ENCODE measurements around the gene ASCL4.
"Not testable (repeated sequence)": the region's sequence is repeated elsewhere in the genome, so short reads cannot be mapped to it uniquely, and the experiment has no call there.

ASCL4 gene, protein sequence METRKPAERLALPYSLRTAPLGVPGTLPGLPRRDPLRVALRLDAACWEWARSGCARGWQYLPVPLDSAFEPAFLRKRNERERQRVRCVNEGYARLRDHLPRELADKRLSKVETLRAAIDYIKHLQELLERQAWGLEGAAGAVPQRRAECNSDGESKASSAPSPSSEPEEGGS

DNA sequence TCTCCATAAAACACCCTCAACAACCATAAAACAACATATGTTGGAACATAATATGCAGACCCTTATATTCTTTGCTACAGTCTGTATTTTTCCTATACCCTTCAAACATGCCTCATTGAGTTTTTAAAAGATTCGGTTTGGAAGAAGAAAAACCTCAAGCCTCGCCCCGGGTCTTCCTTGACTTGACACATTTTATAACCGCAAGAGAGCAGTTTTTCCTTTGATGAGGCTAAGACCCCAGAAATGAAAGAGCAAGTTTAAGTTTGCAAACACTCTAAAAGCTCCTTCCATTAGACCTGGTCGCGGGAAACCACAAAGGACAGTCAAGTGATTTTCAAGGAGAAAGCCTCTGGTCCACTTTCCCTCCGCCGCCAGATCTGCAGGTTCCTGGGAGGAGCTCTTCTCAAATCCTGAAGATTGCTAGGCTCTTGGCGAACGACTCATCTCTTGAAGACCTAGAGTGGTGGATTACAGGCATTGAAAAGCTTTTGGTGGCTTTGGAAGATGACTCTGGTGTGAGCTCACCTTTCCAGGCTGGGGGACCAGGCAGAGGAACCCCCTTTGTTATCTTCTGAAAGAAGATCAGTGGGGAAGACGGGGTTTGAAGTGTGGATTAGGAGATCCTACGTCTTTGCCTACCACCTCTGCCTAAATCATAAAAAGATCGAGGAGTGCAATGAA, at the start of gene ASCL4:
ASCL4 (plus strand) TSS at position 356 of the 681 bp plus-strand sequence. CDS start 515 bp downstream, outside the sequence.
- DNase-seq = peak; percentile 23

DNA sequence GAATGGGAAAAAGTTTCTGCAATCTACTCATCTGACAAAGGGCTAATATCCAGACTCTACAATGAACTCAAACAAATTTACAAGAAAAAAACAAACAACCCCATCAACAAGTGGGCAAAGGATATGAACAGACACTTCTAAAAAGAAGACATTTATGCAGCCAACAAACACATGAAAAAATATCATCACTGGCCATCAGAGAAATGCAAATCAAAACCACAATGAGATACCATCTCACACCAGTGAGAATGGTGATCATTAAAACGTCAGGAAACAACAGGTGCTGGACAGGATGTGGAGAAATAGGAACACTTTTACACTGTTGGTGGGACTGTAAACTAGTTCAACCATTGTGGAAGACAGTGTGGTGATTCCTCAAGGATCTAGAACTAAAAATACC, 47.2 kb upstream of the ASCL4 start:
- DNase-seq = not testable (repeated sequence)

DNA sequence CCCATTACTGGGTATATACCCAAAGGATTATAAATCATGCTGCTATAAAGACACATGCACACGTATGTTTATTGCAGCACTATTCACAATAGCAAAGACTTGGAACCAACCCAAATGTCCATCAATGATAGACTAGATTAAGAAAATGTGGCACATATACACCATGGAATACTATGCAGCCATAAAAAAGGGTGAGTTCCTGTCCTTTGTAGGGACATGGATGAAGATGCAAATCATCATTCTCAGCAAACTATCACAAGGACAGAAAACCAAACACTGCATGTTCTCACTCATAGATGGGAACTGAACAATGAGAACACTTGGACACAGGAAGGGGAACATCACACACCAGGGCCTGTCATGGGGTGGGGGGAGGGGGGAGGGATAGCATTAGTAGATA, 46.8 kb upstream of the ASCL4 start:
- DNase-seq = not testable (repeated sequence)

DNA sequence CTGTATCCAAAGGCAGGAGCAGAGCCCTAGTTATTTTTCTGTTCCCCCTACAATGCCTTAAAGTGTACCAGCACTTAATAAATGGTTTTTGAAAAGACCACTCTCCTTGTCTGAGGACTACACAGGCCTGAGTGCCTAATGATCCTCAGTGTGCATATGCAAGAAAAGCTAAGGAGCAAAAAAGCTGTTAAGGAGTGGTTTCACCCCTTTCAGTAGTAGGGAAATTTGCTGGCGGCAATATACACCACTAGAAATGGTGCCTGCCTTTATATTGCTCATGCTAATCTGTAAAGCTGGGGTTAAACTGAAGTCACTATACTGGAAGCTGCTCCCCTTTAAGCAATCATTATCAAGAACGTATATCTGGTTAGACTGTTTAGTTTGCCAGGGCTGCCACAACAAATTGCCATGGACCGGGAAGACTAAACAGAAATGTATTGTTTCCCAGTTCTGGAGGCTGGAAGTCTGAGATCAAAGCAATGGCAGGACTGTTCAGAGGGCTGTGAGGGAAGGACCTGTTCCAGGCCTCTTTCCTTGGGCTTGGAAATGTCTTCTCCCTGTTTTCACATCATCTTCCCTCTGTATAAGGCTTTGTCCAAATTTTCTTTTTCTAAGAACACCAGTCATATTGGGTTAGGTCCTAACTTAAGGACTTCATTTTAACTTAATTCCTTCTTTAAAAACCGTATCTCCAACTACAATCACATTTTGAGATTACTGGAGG, 43.7 kb upstream of the ASCL4 start:
- no peak for DNase-seq

DNA sequence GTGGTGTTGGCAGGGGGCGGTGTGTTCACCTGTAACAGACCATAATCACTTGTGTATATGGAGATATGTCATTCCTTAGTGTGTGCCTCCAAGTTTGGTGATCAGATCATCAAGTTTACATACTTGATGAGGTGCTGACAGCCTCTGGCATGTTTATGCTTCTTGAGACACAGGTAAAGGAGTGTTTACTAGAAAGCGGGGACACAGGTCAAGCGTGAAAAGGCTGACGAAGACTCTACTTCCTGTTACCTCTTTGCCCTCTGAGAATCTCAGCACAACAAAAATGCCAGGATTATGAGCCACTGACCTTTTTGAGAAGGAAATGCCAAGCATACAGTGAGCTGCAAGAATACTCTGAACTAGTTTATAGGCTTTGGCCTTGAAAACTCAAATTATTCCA, 43.1 kb upstream of the ASCL4 start:
- DNase-seq = no peak

DNA sequence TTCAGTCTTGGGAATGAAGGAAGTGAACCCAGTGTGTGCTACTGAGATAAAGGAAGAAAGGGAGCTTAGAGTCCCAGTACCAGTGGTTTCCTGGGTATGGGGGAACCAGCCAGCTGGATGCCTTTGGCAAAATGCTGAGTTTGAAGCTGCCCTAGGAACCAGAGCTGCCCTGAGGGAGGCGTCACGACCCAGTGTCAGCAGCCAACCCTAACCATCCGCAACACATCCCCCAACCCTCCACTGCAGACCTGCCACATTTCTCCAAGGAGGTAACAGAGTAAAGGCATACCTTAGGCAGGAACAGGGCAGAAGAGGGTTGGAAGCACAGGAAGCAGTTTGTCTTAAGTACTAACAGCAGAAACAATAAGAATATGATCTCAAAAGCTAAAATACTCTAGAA, 42.1 kb upstream of the ASCL4 start:
- no peak for DNase-seq

DNA sequence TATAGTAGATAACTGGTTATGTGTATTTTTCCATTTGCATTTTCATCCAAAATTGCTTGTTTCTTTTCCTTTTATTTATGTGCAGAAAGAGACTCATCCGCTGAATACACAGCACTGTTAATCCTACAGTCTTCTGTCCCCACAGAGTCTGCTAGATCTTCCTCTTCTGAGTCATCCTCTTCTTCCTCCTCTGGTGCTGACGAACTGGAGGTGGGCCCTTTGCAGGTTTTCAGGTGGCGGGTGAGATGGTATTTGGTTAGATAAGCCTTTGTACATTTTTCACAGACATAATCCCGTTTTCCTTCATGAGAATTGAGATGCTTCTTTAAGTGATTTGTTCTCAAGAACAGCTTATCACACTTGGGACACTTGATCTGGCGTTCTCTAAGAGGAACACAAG, 40.4 kb upstream of the ASCL4 start:
- no peak for DNase-seq

DNA sequence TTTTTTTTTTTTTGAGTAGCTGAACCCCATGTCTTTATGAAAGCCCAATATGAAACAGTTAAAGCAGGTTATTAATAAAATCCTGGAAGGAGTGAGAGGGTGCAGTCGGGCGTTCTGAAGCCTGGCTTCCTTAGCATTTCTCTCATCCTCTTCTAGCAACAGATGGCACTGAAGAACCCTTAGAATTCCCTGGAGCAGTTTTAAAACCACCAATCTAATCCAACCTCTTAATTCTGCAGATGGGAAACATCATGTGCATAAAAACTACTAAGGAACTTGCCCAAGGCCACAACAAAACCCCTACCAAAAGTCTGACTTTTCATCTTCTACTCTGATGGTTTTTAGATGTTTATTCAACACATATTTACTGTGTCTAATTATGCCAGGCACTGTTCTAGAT, 38.7 kb upstream of the ASCL4 start:
- DNase-seq = no peak

DNA sequence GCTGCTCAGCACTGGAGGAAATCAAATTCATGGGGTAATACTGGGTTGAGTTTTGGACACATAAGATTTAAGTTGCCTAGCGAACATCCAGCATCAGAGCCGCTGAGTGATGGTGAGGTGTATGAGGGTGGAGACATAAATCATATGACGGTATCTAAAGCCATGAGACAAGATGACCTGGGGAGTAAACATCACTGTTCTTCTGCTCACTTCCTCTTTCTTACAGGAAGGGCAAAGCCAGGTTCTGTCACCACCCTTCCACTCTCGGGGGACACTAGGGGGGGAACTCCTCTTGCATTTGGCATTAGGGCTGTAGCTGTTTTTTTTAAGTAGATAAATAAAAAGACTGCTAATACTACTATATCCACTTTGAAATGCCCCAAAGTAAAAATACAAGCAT, 37.6 kb upstream of the ASCL4 start:
- no peak for DNase-seq

DNA sequence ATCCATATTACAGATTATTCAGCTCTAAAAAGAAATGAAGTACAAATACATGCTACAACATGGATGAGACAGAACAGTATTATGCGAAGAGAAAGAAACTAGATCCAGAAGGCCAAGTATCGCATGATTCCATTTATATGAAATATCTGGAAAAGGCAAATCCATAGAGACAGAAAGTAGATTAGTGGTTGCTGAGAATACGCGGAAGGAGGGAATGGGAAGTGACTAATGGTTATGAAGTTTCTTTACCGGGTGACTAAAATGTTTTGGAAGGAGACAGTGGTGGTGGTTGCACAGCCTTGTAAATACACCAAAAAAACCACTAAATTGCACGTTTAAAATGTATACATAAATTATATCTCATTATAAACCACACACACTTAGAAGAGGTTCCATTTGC, 26.0 kb upstream of the ASCL4 start:
- no peak for DNase-seq

DNA sequence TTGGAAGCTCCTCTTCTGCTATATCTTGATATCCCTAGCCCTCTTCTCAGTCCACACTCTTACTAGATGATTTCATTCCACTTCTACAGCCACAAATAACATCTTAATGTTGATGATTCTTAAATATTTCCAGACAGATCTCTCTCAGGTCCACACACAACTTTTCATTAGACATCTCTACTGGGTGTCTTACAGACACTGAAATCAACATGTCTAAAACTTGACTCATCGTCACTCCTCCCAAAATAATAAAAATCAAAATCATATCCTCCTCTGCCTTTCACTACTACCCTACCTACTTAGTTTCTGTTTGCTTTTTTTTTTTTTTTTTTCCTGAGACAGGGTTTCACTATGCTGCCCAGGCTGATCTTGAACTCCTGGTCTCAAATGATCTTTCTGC, 25.4 kb upstream of the ASCL4 start:
- DNase-seq = no peak

DNA sequence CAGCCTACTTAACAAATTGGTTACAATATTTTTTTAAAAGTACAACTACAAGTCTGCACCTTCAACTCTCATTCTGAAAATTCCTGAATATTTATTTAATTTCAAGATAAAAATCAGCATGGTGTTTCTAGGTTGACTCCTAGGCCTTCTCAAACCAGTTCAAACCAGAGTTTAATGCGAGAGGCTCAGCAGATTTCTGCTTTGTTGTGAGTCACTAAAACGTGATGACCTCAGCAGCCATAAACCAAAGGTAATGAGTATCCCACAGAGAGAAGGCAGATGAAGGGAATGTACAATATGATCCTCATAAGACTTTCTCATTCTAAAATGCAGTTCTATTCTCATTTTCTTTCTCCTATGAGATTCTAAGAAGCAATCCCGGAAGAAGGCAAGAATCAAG, 15.1 kb upstream of the ASCL4 start:
- no peak for DNase-seq

DNA sequence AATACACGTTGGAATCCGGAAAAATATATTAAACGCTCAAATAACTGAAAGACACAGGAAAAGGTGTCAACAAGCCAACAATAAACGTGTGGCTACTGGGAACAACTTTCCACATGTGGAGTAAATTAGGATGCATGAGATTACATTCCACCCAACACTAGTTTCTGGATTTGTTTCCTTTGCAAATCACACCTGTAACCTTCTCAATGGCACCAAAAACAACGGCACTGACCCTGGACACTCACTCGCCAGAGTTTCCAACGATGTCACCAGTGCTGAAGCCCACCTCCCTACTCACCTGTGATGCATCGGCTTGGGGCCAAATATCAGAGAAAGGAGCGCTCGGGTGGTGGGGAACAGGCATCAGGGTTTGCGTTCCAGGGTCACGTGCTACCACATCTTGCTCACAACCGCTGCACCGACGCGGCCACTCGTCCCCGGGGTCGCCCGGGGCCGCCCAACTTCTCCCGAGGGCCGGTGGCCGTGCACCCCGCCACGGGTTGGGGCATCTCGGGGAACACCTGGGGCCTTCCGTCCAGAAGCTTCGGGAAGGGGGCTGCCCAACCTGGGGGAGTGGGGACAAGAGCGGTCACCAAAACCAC, 14.2 kb upstream of the ASCL4 start:
- peak; percentile 61 for DNase-seq

DNA sequence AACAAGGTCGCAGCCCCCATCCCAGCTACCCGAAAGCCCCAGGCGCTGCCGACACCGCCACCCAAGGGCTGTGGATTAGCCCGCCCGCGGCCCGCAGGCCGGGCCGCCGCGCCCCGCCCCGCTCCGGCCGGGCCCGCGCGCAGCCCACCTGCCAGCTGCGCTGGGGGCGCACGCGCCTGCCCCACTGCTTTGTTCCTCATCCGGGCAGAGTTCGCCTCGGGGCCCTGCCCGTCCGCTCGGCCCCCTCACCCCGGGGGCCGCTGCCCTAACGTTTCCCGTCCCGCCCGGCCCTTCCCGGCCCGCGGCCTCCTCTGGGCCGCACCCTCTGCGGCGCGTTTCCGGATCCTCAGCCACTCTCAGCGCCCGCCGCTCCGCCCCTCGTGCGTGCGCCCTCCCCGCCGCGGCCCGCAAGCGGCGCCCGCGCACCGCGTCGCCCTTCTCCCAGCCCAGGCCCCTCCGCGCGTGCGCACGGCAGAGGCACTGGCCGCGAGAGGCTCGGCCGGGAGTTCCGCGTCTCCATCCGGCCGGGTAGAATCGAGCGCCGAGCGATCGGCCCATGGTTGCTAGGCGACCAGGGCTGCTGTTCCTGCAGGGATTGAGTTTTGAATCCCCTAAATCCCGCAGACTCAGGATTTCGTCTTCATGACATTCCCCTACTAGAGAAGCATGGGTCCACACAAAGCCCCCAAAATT, 13.5 kb upstream of the ASCL4 start, which contains the start of gene PRDM4:
PRDM4 (minus strand) TSS at position 329 of the 693 bp plus-strand sequence. CDS start 622 bp downstream, outside the sequence.
- DNase-seq = peak; percentile 92

DNA sequence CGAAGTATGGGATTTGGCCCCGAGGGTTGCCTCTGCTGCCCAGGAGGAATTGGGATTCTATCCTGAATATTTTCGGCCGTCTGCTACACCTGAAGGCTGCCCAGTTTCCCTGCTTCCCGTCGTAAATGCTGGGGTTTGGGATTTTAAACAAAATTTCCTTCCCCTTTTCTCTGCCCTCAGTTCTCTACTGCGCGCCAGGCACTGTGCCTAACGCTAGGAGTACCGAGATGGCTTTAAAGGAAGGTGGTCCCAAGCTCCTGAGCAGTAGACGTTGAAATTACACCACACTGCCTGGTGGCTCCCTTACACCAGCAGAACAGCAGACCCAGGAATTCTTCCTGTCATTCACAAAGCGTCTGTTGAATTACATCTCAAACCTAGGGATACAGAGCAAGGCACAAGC, 13.0 kb upstream of the ASCL4 start:
- no peak for DNase-seq

DNA sequence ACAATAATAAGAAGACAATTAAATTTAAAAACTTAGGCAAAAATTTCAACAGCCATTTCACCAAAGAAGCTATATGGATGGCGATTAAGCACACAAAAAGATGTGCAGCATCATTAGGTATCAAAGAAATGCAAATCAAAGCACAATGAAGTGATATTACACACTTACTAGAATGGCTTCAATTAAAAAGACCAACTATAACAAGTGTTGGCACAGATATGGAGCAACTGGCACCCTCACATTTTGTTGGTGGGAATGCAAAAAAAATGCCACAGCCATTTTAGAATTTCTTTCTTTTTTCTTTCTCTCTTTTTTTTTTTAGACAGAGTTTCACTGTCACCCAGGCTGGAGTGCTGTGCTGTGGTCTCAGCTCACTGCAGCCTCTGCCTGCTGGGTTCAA, 11.6 kb upstream of the ASCL4 start:
- no peak for DNase-seq

DNA sequence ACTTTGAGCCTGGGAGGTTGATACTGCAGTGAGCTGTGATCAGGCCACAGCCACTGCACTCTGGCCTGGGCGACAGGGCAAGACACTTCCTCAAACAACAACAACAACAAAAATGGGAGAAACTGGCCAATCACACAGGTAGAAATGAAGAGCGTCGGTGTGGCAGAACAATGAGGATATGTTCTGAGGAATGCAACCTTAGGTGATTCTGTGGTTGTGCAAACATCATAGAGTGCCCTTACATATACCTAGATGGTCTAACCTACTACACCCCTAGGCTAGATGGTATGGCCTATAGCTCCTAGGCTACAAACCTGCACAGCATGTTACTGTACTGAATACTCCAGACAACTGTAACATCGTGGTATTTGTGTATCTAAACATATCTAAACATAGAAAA, 9.9 kb upstream of the ASCL4 start:
- no peak for DNase-seq

DNA sequence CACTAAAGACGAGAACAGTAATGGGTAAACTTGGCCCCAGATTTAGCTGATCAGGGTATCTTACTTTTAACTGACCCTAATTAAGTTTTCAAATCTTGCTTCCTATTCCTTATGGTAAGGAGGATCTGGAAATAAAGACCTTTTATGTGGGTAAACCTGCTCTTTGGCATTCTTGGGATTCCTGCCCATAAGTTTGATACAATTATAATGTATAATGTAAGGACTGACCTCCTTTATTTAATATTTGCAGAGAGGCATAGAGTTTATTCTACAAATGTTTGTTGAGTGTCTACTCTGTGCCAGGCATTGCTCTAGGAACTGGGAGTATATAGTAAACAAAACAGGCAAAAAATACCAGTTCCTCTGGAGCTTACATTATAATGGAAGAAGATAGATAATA, 9.2 kb upstream of the ASCL4 start:
- DNase-seq = no peak

DNA sequence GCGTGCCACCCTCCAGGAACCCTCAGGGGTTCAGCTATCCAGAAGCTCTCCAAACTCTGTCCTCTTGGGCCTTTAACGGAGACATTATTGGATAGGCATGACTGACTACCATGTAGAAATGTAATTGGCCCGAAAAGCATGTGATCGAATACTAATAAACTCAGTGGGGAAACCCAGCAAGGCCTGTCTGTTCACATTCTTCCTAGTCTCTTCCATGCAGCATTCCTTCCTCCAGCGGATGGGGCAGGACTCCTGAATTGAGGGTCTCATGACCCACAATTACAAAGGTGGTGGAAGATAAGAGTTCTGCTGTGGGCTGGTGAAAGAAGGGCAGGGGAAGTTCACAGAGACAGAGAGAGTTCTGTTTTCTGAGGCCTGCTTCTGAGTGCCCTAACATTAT, 7.0 kb upstream of the ASCL4 start:
- DNase-seq = no peak

DNA sequence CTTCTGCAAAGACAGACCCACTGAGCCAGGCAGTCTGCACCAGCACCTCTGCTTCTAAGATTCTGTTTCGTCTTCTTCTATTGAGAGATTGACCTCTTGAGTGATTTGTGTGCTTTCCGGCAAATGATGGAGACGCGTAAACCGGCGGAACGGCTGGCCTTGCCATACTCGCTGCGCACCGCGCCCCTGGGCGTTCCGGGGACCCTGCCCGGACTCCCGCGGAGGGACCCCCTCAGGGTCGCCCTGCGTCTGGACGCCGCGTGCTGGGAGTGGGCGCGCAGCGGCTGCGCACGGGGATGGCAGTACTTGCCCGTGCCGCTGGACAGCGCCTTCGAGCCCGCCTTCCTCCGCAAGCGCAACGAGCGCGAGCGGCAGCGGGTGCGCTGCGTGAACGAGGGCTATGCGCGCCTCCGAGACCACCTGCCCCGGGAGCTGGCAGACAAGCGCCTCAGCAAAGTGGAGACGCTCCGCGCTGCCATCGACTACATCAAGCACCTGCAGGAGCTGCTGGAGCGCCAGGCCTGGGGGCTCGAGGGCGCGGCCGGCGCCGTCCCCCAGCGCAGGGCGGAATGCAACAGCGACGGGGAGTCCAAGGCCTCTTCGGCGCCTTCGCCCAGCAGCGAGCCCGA, 703 bp downstream of the ASCL4 start:
- peak; percentile 85 for DNase-seq

DNA sequence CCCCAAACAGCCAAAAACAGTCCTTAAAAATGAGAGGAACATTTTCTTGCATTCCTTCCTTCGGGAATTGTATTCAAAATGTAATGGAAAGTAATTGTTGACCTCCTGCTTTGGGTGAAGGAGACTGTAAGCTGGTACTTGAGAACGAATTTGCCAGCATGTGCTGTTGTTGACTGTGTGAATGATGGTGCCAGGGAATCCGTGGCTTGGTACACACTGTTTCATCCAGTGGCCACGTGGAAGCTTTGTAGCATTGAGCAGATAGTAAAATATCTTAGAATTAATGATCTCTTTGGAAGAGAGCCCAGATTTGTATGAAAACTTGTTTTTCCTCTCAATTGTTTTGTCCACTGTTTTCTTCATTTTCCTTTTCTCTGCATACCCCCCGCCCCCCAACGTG, 1.7 kb downstream of the ASCL4 start:
- DNase-seq = no peak

DNA sequence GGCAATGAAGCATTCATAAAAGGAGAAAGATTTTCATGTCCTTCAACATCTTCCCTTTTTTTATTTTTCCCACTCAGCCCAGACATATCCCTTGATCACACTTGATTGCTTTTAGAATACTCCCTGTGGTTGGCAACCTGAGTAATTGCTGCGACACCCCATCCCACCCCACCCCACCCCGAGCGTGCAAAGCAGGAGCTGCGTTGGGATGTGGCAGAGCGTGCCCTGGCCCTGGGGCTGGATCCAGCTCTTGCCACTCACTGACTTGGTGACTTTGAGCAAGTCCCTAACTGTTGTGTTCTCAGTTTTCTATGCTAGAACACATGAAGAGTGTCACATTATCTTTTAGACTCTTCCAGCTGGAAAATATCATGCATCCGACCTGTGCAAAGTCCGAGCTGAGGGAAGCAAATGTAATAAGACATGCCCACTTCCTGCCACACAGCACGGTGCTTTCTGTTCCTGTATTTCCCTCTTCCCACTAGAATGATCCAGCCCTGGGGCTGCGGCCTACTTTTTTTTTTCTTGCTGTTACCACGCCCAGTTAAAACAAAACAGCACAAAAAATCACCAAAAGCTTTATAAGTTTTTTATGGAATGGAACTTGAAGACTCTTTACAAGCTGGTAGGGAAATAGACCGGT, 4.0 kb downstream of the ASCL4 start:
- DNase-seq = no peak
